ENCODE data around the gene BTD. TPM values are rescaled to one million over a fixed set of nuclear protein-coding genes. Genes with fewer than 3 reads are reported as not detected.

The BTD gene
- total RNA-seq, 1 donor from 2014 or later, result 16.2 TPM

GRCh38 chr3:15649858-15650257 lies 48.3 kb downstream of the BTD start:
- Mint-ChIP-seq H3K4me3 (ENCODE audit: unreplicated experiment) (no peak overlapping the region), H3K4me1 (ENCODE audit: low read depth, unreplicated experiment) (peaks cover 50% of the 10 kb centered on the region)

GRCh38 chr3:15651396-15651795 lies 49.9 kb downstream of the BTD start:
- Mint-ChIP-seq H3K27me3 (ENCODE audit: low read depth, unreplicated experiment) (no peaks in the 10 kb centered on the region), H3K4me3 (ENCODE audit: unreplicated experiment) (no peak overlapping the region), H3K9me3 (ENCODE audit: unreplicated experiment) (peaks cover 11% of the 10 kb centered on the region), H3K4me1 (ENCODE audit: low read depth, unreplicated experiment) (peaks cover 39% of the 10 kb centered on the region), H3K36me3 (ENCODE audit: low read depth, unreplicated experiment) (peaks cover 11% of the 10 kb centered on the region), H3K27ac (ENCODE audit: unreplicated experiment) (no peak overlapping the region)
- no peak overlapping the region for H3K9ac ChIP-seq (ENCODE audit: low read length)
- H3K27ac ChIP-seq (ENCODE audit: low read depth, low read length), result no peak overlapping the region
- no peaks in the 10 kb centered on the region for H3K36me3 ChIP-seq (ENCODE audit: insufficient read depth, low read length)
- no peaks in the 10 kb centered on the region for H4K20me1 ChIP-seq (ENCODE audit: insufficient read depth, low read length)
- DNase-seq (ENCODE audit: low read depth) (no peak), FAIRE-seq (no peak)
- H2AFZ ChIP-seq (ENCODE audit: low read depth, low read length), result no peak overlapping the region
- H3K4me3 ChIP-seq (ENCODE audit: insufficient read depth, low read depth, low read length), result no peak overlapping the region
- no peak overlapping the region for H3K4me2 ChIP-seq (ENCODE audit: low read length)
- no peaks in the 10 kb centered on the region for H3K27me3 ChIP-seq (ENCODE audit: insufficient read depth, low read length)
- peaks cover 13% of the 10 kb centered on the region for H3K9me3 ChIP-seq (ENCODE audit: insufficient read depth, low read depth, low read length)
- TF ChIP-seq EZH2 (IDR thresholded peaks at IDR 0.05; ENCODE audit: insufficient read depth, low read length) (no peak), CTCF (IDR thresholded peaks at IDR 0.05; ENCODE audit: insufficient read depth, low read depth, low read length) (no peak)
- peaks cover 30% of the 10 kb centered on the region for H3K4me1 ChIP-seq (ENCODE audit: insufficient read depth, low read length)
- no peaks in the 10 kb centered on the region for H3K79me2 ChIP-seq (ENCODE audit: insufficient read depth, low read length)

More at GRCh38 chr3:15649858-15650257, 48.3 kb downstream of the BTD start:
- no peak overlapping the region for H3K4me2 ChIP-seq (ENCODE audit: low read length)
- H3K36me3 Mint-ChIP-seq (ENCODE audit: low read depth, unreplicated experiment), result peaks cover 7% of the 10 kb centered on the region
- H3K4me1 ChIP-seq (ENCODE audit: insufficient read depth, low read length), result peaks cover 46% of the 10 kb centered on the region
- H4K20me1 ChIP-seq (ENCODE audit: insufficient read depth, low read length), result no peaks in the 10 kb centered on the region
- H3K36me3 ChIP-seq (ENCODE audit: insufficient read depth, low read length), result no peaks in the 10 kb centered on the region
- H3K9ac ChIP-seq (ENCODE audit: low read length), result no peak overlapping the region
- FAIRE-seq (no peak), DNase-seq (ENCODE audit: low read depth) (no peak)
- no peak for TF ChIP-seq CTCF (IDR thresholded peaks at IDR 0.05; ENCODE audit: insufficient read depth, low read depth, low read length)
- no peak for TF ChIP-seq EZH2 (IDR thresholded peaks at IDR 0.05; ENCODE audit: insufficient read depth, low read length)
- H3K9me3 Mint-ChIP-seq (ENCODE audit: unreplicated experiment), result peaks cover 4% of the 10 kb centered on the region
- H3K4me3 ChIP-seq (ENCODE audit: insufficient read depth, low read depth, low read length), result no peak overlapping the region
- no peaks in the 10 kb centered on the region for H3K27me3 Mint-ChIP-seq (ENCODE audit: low read depth, unreplicated experiment)
- no peaks in the 10 kb centered on the region for H3K27me3 ChIP-seq (ENCODE audit: insufficient read depth, low read length)
- H3K79me2 ChIP-seq (ENCODE audit: insufficient read depth, low read length), result no peaks in the 10 kb centered on the region
- no peak overlapping the region for H2AFZ ChIP-seq (ENCODE audit: low read depth, low read length)
- no peak overlapping the region for H3K27ac ChIP-seq (ENCODE audit: low read depth, low read length)
- peaks cover 5% of the 10 kb centered on the region for H3K9me3 ChIP-seq (ENCODE audit: insufficient read depth, low read depth, low read length)
- no peak overlapping the region for H3K27ac Mint-ChIP-seq (ENCODE audit: unreplicated experiment)

- Histone ChIP-seq H3K4me2 (ENCODE audit: low read length) (no peak overlapping the region), H3K4me3 (ENCODE audit: insufficient read depth, low read depth, low read length) (no peak overlapping the region), H2AFZ (ENCODE audit: low read depth, low read length) (no peak overlapping the region), H3K36me3 (ENCODE audit: insufficient read depth, low read length) (no peaks in the 10 kb centered on the region), H3K9me3 (ENCODE audit: insufficient read depth, low read depth, low read length) (peaks cover 19% of the 10 kb centered on the region), H3K9ac (ENCODE audit: low read length) (no peak overlapping the region), H3K27ac (ENCODE audit: low read depth, low read length) (no peak overlapping the region), H3K27me3 (ENCODE audit: insufficient read depth, low read length) (no peaks in the 10 kb centered on the region), H3K4me1 (ENCODE audit: insufficient read depth, low read length) (peaks cover 13% of the 10 kb centered on the region), H4K20me1 (ENCODE audit: insufficient read depth, low read length) (no peaks in the 10 kb centered on the region), H3K79me2 (ENCODE audit: insufficient read depth, low read length) (no peaks in the 10 kb centered on the region)
- no peak for DNase-seq (ENCODE audit: low read depth)
- Mint-ChIP-seq H3K36me3 (ENCODE audit: low read depth, unreplicated experiment) (peaks cover 14% of the 10 kb centered on the region), H3K9me3 (ENCODE audit: unreplicated experiment) (peaks cover 16% of the 10 kb centered on the region), H3K27ac (ENCODE audit: unreplicated experiment) (no peak overlapping the region), H3K4me3 (ENCODE audit: unreplicated experiment) (no peak overlapping the region), H3K27me3 (ENCODE audit: low read depth, unreplicated experiment) (no peaks in the 10 kb centered on the region), H3K4me1 (ENCODE audit: low read depth, unreplicated experiment) (peaks cover 22% of the 10 kb centered on the region)
- no peak for TF ChIP-seq EZH2 (IDR thresholded peaks at IDR 0.05; ENCODE audit: insufficient read depth, low read length)
- no peak for TF ChIP-seq CTCF (IDR thresholded peaks at IDR 0.05; ENCODE audit: insufficient read depth, low read depth, low read length)
- no peak for FAIRE-seq
Measured at GRCh38 chr3:15653321-15653720, 51.8 kb downstream of the BTD start.

Data from astrocyte (in vitro differentiated cells and primary cell).